Gastrocnemius medialis (tissue), 4 donors: ENCODE measurements around the gene MBNL1. TPM values are rescaled to one million over a fixed set of nuclear protein-coding genes. Genes with fewer than 3 reads are reported as not detected.

Experiments used
- ATAC-seq, 2 donors: fragments of 150-250 bp; one replicate each; pipeline ENCODE4 v1.9.1; 2016
- DNase-seq, 2 donors: peaks; one replicate each; pipeline ENCODE4 v3.0.0-alpha.2; 2019
- H3K27ac ChIP-seq, 4 donors: fragments of 200-600 bp; sonication (generic); 1 replicate in 1 of 4; 2 replicates in 3 of 4; pipeline ENCODE4 v1.5.1; 2016 to 2018; ENCODE audit warnings: mild to moderate bottlenecking in 2 of 4, moderate library complexity in 1 of 4
- H3K27me3 ChIP-seq, 3 donors: fragments of 200-600 bp; sonication (generic) in 2 of 3; 1 replicate in 1 of 3; 2 replicates in 2 of 3; pipeline versions ENCODE4 v1.5.1 to v1.6.0; 2016 to 2019; ENCODE audit warnings: mild to moderate bottlenecking in 1 of 3, moderate library complexity in 1 of 3
- H3K36me3 ChIP-seq, 2 donors: fragments of 200-600 bp; sonication (generic) in 1 of 2; one replicate each; pipeline ENCODE4 v1.5.1; 2017 to 2018
- H3K4me1 ChIP-seq, 2 donors: fragments of 200-600 bp; sonication (generic) in 1 of 2; one replicate each; pipeline ENCODE4 v1.5.1; 2016 to 2017; ENCODE audit warnings: mild to moderate bottlenecking in 2 of 2
- H3K4me3 ChIP-seq, 4 donors: fragments of 200-600 bp; sonication (generic) in 3 of 4; 1 replicate in 1 of 4; 2 replicates in 3 of 4; pipeline ENCODE4 v1.5.1; 2016 to 2019; ENCODE audit warnings: mild to moderate bottlenecking in 2 of 4
- H3K9me3 ChIP-seq, 3 donors: fragments of 200-600 bp; sonication (generic) in 2 of 3; 1 replicate in 1 of 3; 2 replicates in 2 of 3; pipeline ENCODE4 v1.5.1; 2016 to 2019
- POLR2A ChIP-seq, 2 donors: fragments of 450-650 bp; IDR thresholded peaks; one replicate each; pipeline ENCODE4 v1.6.1; 2017; ENCODE audit warnings: antibody characterized with exemption in 2 of 2, mild to moderate bottlenecking in 2 of 2, moderate library complexity in 2 of 2
- in situ Hi-C, 4 donors: fragments of 200-750 bp; cut with MboI; loops; one replicate each; pipeline versions ENCODE4 v1.15.0 to v1.8.0; 2017; ENCODE audit warnings: low sequenced_read_pairs in 4 of 4
- intact Hi-C: fragments of 100-400 bp; cut with DNase I; formaldehyde crosslinking; loops from one replicate; pipeline ENCODE4 v1.15.1; 2023; ENCODE audit warnings: low total_unique reads
- total RNA-seq, 4 donors: library from RNA; depleted of rRNA; stranded (reverse); fragments of >200 nt; gene quantifications; one replicate each; pipeline versions ENCODE4 v1.1.0 to v1.2.3, GENCODE V29; 2016
- TF ChIP-seq, protein P1 (sequence below), 5 experiments: fragments of 450-650 bp in 3 of 5; fragments of 200-600 bp in 2 of 5; sonication (generic) in 2 of 5; IDR thresholded peaks in 4 of 5; conservative IDR thresholded peaks in 1 of 5; 1 replicate in 4 of 5; 2 replicates in 1 of 5; pipeline ENCODE4 v1.5.1; 2016 to 2019; ENCODE audit warnings: antibody characterized with exemption in 5 of 5, mild to moderate bottlenecking in 3 of 5, moderate library complexity in 3 of 5

The MBNL1 gene
- total RNA-seq, 4 donors from 2014 or later, result 519 to 597 (median 557) TPM

DNA sequence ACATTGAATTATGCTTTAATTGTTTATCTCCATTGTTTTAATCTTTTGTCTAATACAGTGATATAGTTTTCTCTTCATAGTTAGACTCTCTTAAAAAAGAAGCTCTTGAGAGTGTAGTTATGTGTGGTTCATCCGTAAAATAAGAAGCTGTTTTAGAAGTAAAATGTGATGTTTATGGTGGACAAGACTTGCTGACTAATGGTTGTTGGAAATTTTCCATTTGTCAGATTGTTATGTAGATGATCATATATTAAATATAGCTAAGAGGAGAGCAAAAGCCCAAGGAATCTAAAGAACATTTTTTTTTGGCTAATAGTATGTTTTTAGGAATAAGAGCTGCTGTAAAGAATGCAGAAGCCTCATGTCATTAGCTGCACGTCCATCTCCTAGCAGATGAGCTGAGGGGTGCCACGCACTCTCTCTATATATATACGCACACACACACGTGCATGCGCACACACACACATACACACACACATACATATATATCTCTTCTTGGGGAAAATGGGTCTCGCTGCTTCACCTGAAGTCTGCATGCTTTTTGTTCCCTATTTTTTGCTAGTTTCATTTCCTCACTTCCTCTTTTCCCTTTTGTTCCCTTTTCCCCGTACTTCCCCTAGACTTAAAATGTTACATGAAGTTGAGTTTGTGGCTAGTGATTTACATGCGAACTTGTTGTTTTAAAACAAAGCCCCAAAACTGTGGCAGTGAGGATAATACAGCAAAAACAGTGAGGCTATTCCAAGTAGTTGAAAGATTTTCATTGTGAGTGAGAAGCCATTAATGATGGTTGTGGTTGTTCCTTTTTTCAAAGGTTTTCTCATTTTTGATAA, 107.8 kb downstream of the MBNL1 start:
- TF ChIP-seq, protein P1, sequence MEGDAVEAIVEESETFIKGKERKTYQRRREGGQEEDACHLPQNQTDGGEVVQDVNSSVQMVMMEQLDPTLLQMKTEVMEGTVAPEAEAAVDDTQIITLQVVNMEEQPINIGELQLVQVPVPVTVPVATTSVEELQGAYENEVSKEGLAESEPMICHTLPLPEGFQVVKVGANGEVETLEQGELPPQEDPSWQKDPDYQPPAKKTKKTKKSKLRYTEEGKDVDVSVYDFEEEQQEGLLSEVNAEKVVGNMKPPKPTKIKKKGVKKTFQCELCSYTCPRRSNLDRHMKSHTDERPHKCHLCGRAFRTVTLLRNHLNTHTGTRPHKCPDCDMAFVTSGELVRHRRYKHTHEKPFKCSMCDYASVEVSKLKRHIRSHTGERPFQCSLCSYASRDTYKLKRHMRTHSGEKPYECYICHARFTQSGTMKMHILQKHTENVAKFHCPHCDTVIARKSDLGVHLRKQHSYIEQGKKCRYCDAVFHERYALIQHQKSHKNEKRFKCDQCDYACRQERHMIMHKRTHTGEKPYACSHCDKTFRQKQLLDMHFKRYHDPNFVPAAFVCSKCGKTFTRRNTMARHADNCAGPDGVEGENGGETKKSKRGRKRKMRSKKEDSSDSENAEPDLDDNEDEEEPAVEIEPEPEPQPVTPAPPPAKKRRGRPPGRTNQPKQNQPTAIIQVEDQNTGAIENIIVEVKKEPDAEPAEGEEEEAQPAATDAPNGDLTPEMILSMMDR (IDR thresholded peaks at IDR 0.05 in 4 of 5, conservative IDR thresholded peaks at IDR 0.05 in 1 of 5), result no peak
- no peak for TF ChIP-seq POLR2A (IDR thresholded peaks at IDR 0.05)
- peak overlapping the region in 1 of 4 donors; percentile 24 for H3K4me3 ChIP-seq
- no peak for DNase-seq

GRCh38 chr3:152377184-152377570, 108.4 kb downstream of the MBNL1 start:
- H3K9me3 ChIP-seq, result no peaks in the 10 kb centered on the region
- intact Hi-C loops, result no loop called here
- DNase-seq, result no peak
- H3K4me3 ChIP-seq, result peak overlapping the region in 1 of 4 donors; percentile 24
- H3K4me1 ChIP-seq, result peaks cover 64 to 79% of the 10 kb centered on the region in 2 donors
- in situ Hi-C loops, result no loop called here
- H3K36me3 ChIP-seq, result no peaks in the 10 kb centered on the region
- H3K27ac ChIP-seq, result peak overlapping the region; percentile 92 to 96 (median 94)
- TF ChIP-seq, protein P1 (IDR thresholded peaks at IDR 0.05 in 4 of 5, conservative IDR thresholded peaks at IDR 0.05 in 1 of 5), result no peak
- no peak for TF ChIP-seq POLR2A (IDR thresholded peaks at IDR 0.05)
- H3K27me3 ChIP-seq, result no peaks in the 10 kb centered on the region
- no peak for ATAC-seq

More for the DNA sequence above, 107.8 kb downstream of the MBNL1 start:
- peaks cover 68 to 80% of the 10 kb centered on the region in 2 donors for H3K4me1 ChIP-seq
- H3K27ac ChIP-seq, result peak overlapping the region; percentile 92 to 96 (median 94)
- peak in 1 of 2 donors; percentile 14 for ATAC-seq
- no peaks in the 10 kb centered on the region for H3K27me3 ChIP-seq
- in situ Hi-C loops (no loop called here), intact Hi-C loops (no loop called here)
- H3K36me3 ChIP-seq, result no peaks in the 10 kb centered on the region
- H3K9me3 ChIP-seq, result no peaks in the 10 kb centered on the region

DNA sequence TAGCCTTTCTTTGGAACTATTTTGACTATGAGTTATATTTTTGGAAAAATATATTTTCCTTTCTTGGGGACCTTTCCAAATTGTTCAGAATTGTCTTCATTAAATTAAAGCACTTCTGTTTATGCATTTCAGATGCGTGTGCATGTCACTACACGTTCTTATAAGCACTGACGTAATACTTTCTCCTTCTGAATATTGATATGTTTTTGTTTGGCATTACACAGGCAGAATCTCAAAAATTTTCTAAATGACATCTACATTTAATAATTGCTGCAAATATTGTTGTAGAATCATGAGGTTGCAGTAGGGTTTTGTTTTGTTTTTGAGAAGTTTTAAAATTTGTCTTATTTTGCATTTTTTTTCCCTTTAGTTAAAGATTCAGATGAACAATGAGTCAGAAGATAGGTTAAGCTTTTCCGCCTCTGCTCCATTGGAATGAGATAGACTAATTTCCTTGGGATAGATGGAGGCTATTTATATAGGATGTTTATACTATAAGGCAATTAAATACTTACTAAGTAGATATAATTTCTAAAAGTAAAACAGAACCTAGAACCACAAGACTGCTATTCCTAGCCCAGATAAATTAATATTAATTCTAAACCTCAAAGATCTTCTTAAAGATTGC, 110.8 kb downstream of the MBNL1 start:
- Histone ChIP-seq H3K9me3 (no peaks in the 10 kb centered on the region), H3K4me3 (peak overlapping the region; percentile 2 to 45 (median 20)), H3K27me3 (no peaks in the 10 kb centered on the region), H3K4me1 (peaks cover 73 to 91% of the 10 kb centered on the region in 2 donors), H3K27ac (peak overlapping the region; percentile 92 to 96 (median 94)), H3K36me3 (no peaks in the 10 kb centered on the region)
- intact Hi-C loops (no loop called here), in situ Hi-C loops (no loop called here)
- TF ChIP-seq, protein P1 (IDR thresholded peaks at IDR 0.05 in 4 of 5, conservative IDR thresholded peaks at IDR 0.05 in 1 of 5), result no peak
- TF ChIP-seq POLR2A (IDR thresholded peaks at IDR 0.05), result no peak
- no peak for DNase-seq
- no peak for ATAC-seq

DNA sequence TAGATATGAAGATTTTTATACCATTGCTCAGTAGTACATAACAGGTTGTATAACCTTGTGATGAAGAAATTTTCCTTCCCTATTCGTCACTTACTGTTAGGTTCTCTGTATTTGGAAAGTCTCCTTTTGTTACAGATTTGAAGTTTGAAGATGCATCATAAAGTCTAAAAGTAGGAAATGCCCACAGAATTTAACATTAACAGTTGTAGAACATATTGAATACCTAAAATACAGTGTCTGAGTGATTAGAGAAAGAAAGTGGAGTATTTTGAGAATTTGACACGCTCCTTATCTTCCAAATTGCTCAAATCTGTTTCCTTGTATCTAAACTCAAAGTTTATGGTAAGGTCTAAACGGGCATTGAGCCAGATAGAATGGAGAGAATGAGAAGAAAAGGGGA, 111.3 kb downstream of the MBNL1 start:
- Histone ChIP-seq H3K9me3 (no peaks in the 10 kb centered on the region), H3K4me1 (peaks cover 76 to 92% of the 10 kb centered on the region in 2 donors), H3K4me3 (peak overlapping the region; percentile 13 to 45 (median 20)), H3K36me3 (no peaks in the 10 kb centered on the region), H3K27me3 (no peaks in the 10 kb centered on the region), H3K27ac (peak overlapping the region; percentile 92 to 96 (median 94))
- intact Hi-C loops (no loop called here), in situ Hi-C loops (no loop called here)
- ATAC-seq, result no peak
- no peak for DNase-seq
- TF ChIP-seq, protein P1 (IDR thresholded peaks at IDR 0.05 in 4 of 5, conservative IDR thresholded peaks at IDR 0.05 in 1 of 5), result no peak
- TF ChIP-seq POLR2A (IDR thresholded peaks at IDR 0.05), result no peak
